ENCODE results near the gene PARD3.

PARD3 gene

GRCh38 chr10:34775044-34775637 lies 40.0 kb downstream of the PARD3 start:
- H3K4me3 ChIP-seq (IDR thresholded peaks at IDR 0.05; ENCODE audit: insufficient read depth, low read depth, low read length) = no peak overlapping the region
- H3K4me2 ChIP-seq = no peak overlapping the region
- no peaks in the 10 kb centered on the region for H3K27me3 ChIP-seq (ENCODE audit: insufficient read depth, low read depth)
- peaks cover 94% of the 10 kb centered on the region for H3K79me2 ChIP-seq (ENCODE audit: insufficient read depth, low read depth)
- no peak overlapping the region for H3K27ac ChIP-seq
- H3K9ac ChIP-seq = no peak overlapping the region
- no peaks in the 10 kb centered on the region for H3K36me3 ChIP-seq (ENCODE audit: insufficient read depth)
- peaks cover 77% of the 10 kb centered on the region for H3K4me1 ChIP-seq (ENCODE audit: low read depth, poor library complexity, severe bottlenecking)
- no peak overlapping the region for H2AFZ ChIP-seq (ENCODE audit: low read depth)
- TF ChIP-seq, protein P1, sequence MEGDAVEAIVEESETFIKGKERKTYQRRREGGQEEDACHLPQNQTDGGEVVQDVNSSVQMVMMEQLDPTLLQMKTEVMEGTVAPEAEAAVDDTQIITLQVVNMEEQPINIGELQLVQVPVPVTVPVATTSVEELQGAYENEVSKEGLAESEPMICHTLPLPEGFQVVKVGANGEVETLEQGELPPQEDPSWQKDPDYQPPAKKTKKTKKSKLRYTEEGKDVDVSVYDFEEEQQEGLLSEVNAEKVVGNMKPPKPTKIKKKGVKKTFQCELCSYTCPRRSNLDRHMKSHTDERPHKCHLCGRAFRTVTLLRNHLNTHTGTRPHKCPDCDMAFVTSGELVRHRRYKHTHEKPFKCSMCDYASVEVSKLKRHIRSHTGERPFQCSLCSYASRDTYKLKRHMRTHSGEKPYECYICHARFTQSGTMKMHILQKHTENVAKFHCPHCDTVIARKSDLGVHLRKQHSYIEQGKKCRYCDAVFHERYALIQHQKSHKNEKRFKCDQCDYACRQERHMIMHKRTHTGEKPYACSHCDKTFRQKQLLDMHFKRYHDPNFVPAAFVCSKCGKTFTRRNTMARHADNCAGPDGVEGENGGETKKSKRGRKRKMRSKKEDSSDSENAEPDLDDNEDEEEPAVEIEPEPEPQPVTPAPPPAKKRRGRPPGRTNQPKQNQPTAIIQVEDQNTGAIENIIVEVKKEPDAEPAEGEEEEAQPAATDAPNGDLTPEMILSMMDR (conservative IDR thresholded peaks at IDR 0.05; ENCODE audit: low read depth, low read length) = no peak
- H4K20me1 ChIP-seq (ENCODE audit: insufficient read depth) = peaks cover 5% of the 10 kb centered on the region; the same call in 1 of the 2 replicates

- H3K4me3 ChIP-seq (IDR thresholded peaks at IDR 0.05; ENCODE audit: insufficient read depth, low read depth, low read length) = no peak overlapping the region
- peaks cover 65% of the 10 kb centered on the region for H3K4me1 ChIP-seq (ENCODE audit: low read depth, poor library complexity, severe bottlenecking)
- H3K36me3 ChIP-seq (ENCODE audit: insufficient read depth) = no peaks in the 10 kb centered on the region
- no peak overlapping the region for H2AFZ ChIP-seq (ENCODE audit: low read depth)
- peaks cover 92% of the 10 kb centered on the region for H3K79me2 ChIP-seq (ENCODE audit: insufficient read depth, low read depth)
- no peak overlapping the region for H3K27ac ChIP-seq
- H3K9ac ChIP-seq = no peak overlapping the region
- peak overlapping the region; percentile 30 for H3K4me2 ChIP-seq
- TF ChIP-seq, protein P1 (conservative IDR thresholded peaks at IDR 0.05; ENCODE audit: low read depth, low read length) = no peak
- no peaks in the 10 kb centered on the region for H3K27me3 ChIP-seq (ENCODE audit: insufficient read depth, low read depth)
- peaks cover 5% of the 10 kb centered on the region; the same call in 1 of the 2 replicates for H4K20me1 ChIP-seq (ENCODE audit: insufficient read depth)
Measured at GRCh38 chr10:34773636-34774630, 41.2 kb downstream of the PARD3 start.

GRCh38 chr10:34771525-34771924 lies 43.6 kb downstream of the PARD3 start:
- Histone ChIP-seq H3K4me2 (no peak overlapping the region), H4K20me1 (ENCODE audit: insufficient read depth) (peaks cover 8% of the 10 kb centered on the region; the same call in 1 of the 2 replicates), H3K36me3 (ENCODE audit: insufficient read depth) (no peaks in the 10 kb centered on the region), H3K27me3 (ENCODE audit: insufficient read depth, low read depth) (no peaks in the 10 kb centered on the region), H3K79me2 (ENCODE audit: insufficient read depth, low read depth) (peaks cover 83% of the 10 kb centered on the region), H3K4me1 (ENCODE audit: low read depth, poor library complexity, severe bottlenecking) (peaks cover 44% of the 10 kb centered on the region), H3K9ac (no peak overlapping the region), H3K27ac (no peak overlapping the region), H3K4me3 (IDR thresholded peaks at IDR 0.05; ENCODE audit: insufficient read depth, low read depth, low read length) (no peak overlapping the region), H2AFZ (ENCODE audit: low read depth) (no peak overlapping the region)
- TF ChIP-seq, protein P1 (conservative IDR thresholded peaks at IDR 0.05; ENCODE audit: low read depth, low read length) = no peak

DNA sequence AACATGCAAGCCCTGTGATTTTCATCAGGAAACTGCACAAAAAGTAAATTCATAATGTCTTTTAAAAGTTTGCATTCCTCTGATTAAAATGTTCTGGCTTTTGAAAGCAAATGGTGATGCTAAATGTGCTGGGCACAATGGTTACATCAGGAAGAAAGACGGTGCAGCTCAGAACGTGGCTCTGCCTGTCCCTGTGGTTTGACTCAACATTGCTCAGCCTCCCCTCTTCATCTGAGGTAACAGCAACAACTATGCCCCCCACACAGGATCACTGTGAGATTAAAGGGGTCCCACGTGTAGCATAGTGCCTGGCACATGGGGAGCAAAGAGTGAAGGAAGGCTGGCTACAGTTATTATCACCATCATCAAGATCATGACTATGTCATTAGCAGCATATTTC lies 44.0 kb downstream of the PARD3 start:
- Histone ChIP-seq H3K4me3 (IDR thresholded peaks at IDR 0.05; ENCODE audit: insufficient read depth, low read depth, low read length) (no peak overlapping the region), H3K79me2 (ENCODE audit: insufficient read depth, low read depth) (peaks cover 80% of the 10 kb centered on the region), H3K27ac (no peak overlapping the region), H2AFZ (ENCODE audit: low read depth) (no peak overlapping the region), H3K27me3 (ENCODE audit: insufficient read depth, low read depth) (no peaks in the 10 kb centered on the region), H3K36me3 (ENCODE audit: insufficient read depth) (no peaks in the 10 kb centered on the region), H3K4me1 (ENCODE audit: low read depth, poor library complexity, severe bottlenecking) (peaks cover 42% of the 10 kb centered on the region), H3K4me2 (no peak overlapping the region), H3K9ac (no peak overlapping the region), H4K20me1 (ENCODE audit: insufficient read depth) (peaks cover 9% of the 10 kb centered on the region; the same call in 1 of the 2 replicates)
- TF ChIP-seq, protein P1 (conservative IDR thresholded peaks at IDR 0.05; ENCODE audit: low read depth, low read length) = no peak

All from KMS-11 (cell line).